Endodermal cell (in vitro differentiated cells): ENCODE results near the gene EP400. TPM values are rescaled to one million over a fixed set of nuclear protein-coding genes. Genes with fewer than 3 reads are reported as not detected.

ENCODE experiments used
- DNase-seq: peaks from one replicate; pipeline ENCODE4 v3.0.0-alpha.2; 2017
- H3K27ac ChIP-seq: 2 replicates; pipeline ENCODE4 v1.5.1; 2013; ENCODE audit warnings: mild to moderate bottlenecking, low read depth, low read length, moderate library complexity
- H3K27me3 ChIP-seq: 2 replicates; pipeline ENCODE4 v1.6.1; 2013; ENCODE audit warnings: mild to moderate bottlenecking, low read length, moderate library complexity; ENCODE audit not compliant: insufficient read depth, control insufficient read depth, poor library complexity, severe bottlenecking
- H3K36me3 ChIP-seq: 2 replicates; pipeline ENCODE4 v1.7.0; 2013; ENCODE audit warnings: mild to moderate bottlenecking, low read length, moderate library complexity; ENCODE audit not compliant: control insufficient read depth, insufficient read depth
- H3K4me1 ChIP-seq: one replicate; pipeline ENCODE4 v1.7.0; 2013; ENCODE audit warnings: low read length; ENCODE audit not compliant: control insufficient read depth, insufficient read depth
- H3K4me3 ChIP-seq: 2 replicates; pipeline ENCODE4 v1.5.1; 2013; ENCODE audit warnings: mild to moderate bottlenecking, low read length, moderate library complexity
- H3K9ac ChIP-seq: 2 replicates; pipeline ENCODE4 v1.6.1; 2013; ENCODE audit warnings: mild to moderate bottlenecking, low read length, moderate library complexity; ENCODE audit not compliant: poor library complexity, severe bottlenecking; ENCODE audit errors: extremely low read depth
- H3K9me3 ChIP-seq: 2 replicates; pipeline ENCODE4 v1.6.1; 2013; ENCODE audit warnings: mild to moderate bottlenecking, low read length, moderate library complexity; ENCODE audit not compliant: control insufficient read depth
- H3K27ac Mint-ChIP-seq: 2 replicates; pipeline ENCODE4 v1.8.0; 2020; ENCODE audit warnings: mixed read lengths
- H3K27me3 Mint-ChIP-seq: 2 replicates; pipeline ENCODE4 v1.8.0; 2021; ENCODE audit warnings: mild to moderate bottlenecking, mixed read lengths; ENCODE audit not compliant: insufficient read depth
- H3K36me3 Mint-ChIP-seq: 2 replicates; pipeline ENCODE4 v1.8.0; 2020; ENCODE audit warnings: low read depth, mixed read lengths
- H3K4me1 Mint-ChIP-seq: 2 replicates; pipeline ENCODE4 v1.8.0; 2020; ENCODE audit warnings: mixed read lengths
- H3K4me3 Mint-ChIP-seq: 2 replicates; pipeline ENCODE4 v1.8.0; 2020; ENCODE audit warnings: mild to moderate bottlenecking, moderate library complexity, mixed read lengths
- H3K9me3 Mint-ChIP-seq: 2 replicates; pipeline ENCODE4 v1.8.0; 2020; ENCODE audit warnings: mild to moderate bottlenecking, mixed read lengths
- CTCF ChIP-seq: fragments of 200-600 bp; sonication (generic); conservative IDR thresholded peaks from 2 replicates; pipeline ENCODE4 v1.5.0; 2021; ENCODE audit warnings: antibody characterized with exemption, mild to moderate bottlenecking
- WGBS, 2 experiments: methylation state at CpG; one replicate each; pipeline versions ENCODE4 v1.1.5 to v1.1.7; 2013; ENCODE audit warnings: missing lambda C conversion rate in 2 of 2, mixed read lengths in 1 of 2; ENCODE audit not compliant: insufficient coverage in 1 of 2, insufficient read length in 1 of 2; 5-methylcytosine and 5-hydroxymethylcytosine counted together
- total RNA-seq, 2 donors: library from RNA; stranded (reverse); fragmentation: NEBNext Ultra II Directional in 1 of 2; extraction: Animal tissue kit (Norgen Biotek cat#: 25700) in 1 of 2; gene quantifications; 2 replicates in 1 of 2; 3 replicates in 1 of 2; pipeline ENCODE4 v1.2.1, GENCODE V29; 2021

EP400 gene
- total RNA-seq, 2 donors from 2014 or later, result 64.7 to 78.3 TPM

- H3K27ac ChIP-seq, result no peak overlapping the region
- no peak overlapping the region for H3K9ac ChIP-seq
- Mint-ChIP-seq H3K27ac (no peak overlapping the region), H3K27me3 (no peaks in the 10 kb centered on the region), H3K4me3 (no peak overlapping the region), H3K4me1 (no peaks in the 10 kb centered on the region), H3K9me3 (no peaks in the 10 kb centered on the region), H3K36me3 (peaks cover 58% of the 10 kb centered on the region)
- H3K27me3 ChIP-seq, result no peaks in the 10 kb centered on the region
- H3K4me1 ChIP-seq, result no peaks in the 10 kb centered on the region
- WGBS, 2 experiments, result 91 to 96% methylated on average over 8 to 10 of the region's 10 CpGs
- peak; percentile 84 for DNase-seq
- TF ChIP-seq CTCF, result no peak
- H3K36me3 ChIP-seq, result peaks cover 49% of the 10 kb centered on the region
- no peak overlapping the region for H3K4me3 ChIP-seq
- no peaks in the 10 kb centered on the region for H3K9me3 ChIP-seq
Measured at GRCh38 chr12:132117558-132117875, 167.8 kb downstream of the EP400 start.

GRCh38 chr12:132118876-132119275 is 169.1 kb downstream of the EP400 start:
- peak; percentile 66 for DNase-seq
- Histone ChIP-seq H3K36me3 (peaks cover 49% of the 10 kb centered on the region), H3K27ac (no peak overlapping the region), H3K27me3 (no peaks in the 10 kb centered on the region), H3K4me1 (no peaks in the 10 kb centered on the region), H3K9me3 (no peaks in the 10 kb centered on the region), H3K9ac (no peak overlapping the region), H3K4me3 (no peak overlapping the region)
- Mint-ChIP-seq H3K27ac (no peak overlapping the region), H3K36me3 (peaks cover 54% of the 10 kb centered on the region), H3K4me3 (no peak overlapping the region), H3K27me3 (no peaks in the 10 kb centered on the region), H3K9me3 (no peaks in the 10 kb centered on the region), H3K4me1 (no peaks in the 10 kb centered on the region)
- 97% methylated on average over 12 to 22 of the region's 22 CpGs for WGBS, 2 experiments
- TF ChIP-seq CTCF, result no peak

GRCh38 chr12:132121283-132121682 is 171.5 kb downstream of the EP400 start:
- no peak for TF ChIP-seq CTCF
- Histone ChIP-seq H3K4me3 (no peak overlapping the region), H3K4me1 (no peaks in the 10 kb centered on the region), H3K27ac (no peak overlapping the region), H3K27me3 (no peaks in the 10 kb centered on the region), H3K9ac (no peak overlapping the region), H3K36me3 (peaks cover 54% of the 10 kb centered on the region), H3K9me3 (peaks cover 2% of the 10 kb centered on the region)
- WGBS, 2 experiments, result 96 to 97% methylated on average over 9 to 14 of the region's 14 CpGs
- Mint-ChIP-seq H3K27ac (no peak overlapping the region), H3K27me3 (no peaks in the 10 kb centered on the region), H3K36me3 (peaks cover 60% of the 10 kb centered on the region), H3K9me3 (no peaks in the 10 kb centered on the region), H3K4me1 (no peaks in the 10 kb centered on the region), H3K4me3 (no peak overlapping the region)
- peak; percentile 30 for DNase-seq
